HepG2 (cell line): ENCODE results near the gene LMOD2. TPM values are rescaled to one million over a fixed set of nuclear protein-coding genes. Genes with fewer than 3 reads are reported as not detected.

Source experiments
- CREM ChIP-seq, 2 experiments: sonication (generic) in 1 of 2; formaldehyde crosslinking in 1 of 2; IDR thresholded peaks; 2 replicates each; pipeline versions ENCODE4 v1.4.0 to v1.6.1; 2016 to 2020; ENCODE audit warnings: antibody characterized with exemption in 1 of 2, mild to moderate bottlenecking in 1 of 2, missing genetic modification reagents in 1 of 2
- FIP1L1 ChIP-seq: fragments of 200-400 bp; formaldehyde crosslinking; IDR thresholded peaks from 2 replicates; pipeline ENCODE4 v1.6.1; 2018; ENCODE audit warnings: low read depth, mild to moderate bottlenecking, low read length, moderate library complexity, borderline replicate concordance; ENCODE audit not compliant: insufficient read depth
- FOXA3 ChIP-seq: IDR thresholded peaks from 2 replicates; pipeline ENCODE4 v1.6.1; 2016; ENCODE audit warnings: missing genetic modification reagents, missing compliant biosample characterization
- KLF11 ChIP-seq: IDR thresholded peaks from 2 replicates; pipeline ENCODE4 v1.6.1; 2016; ENCODE audit warnings: missing compliant biosample characterization
- MLLT10 ChIP-seq: sonication (generic); formaldehyde crosslinking; IDR thresholded peaks from 2 replicates; pipeline ENCODE4 v1.4.0; 2020; ENCODE audit warnings: missing genetic modification reagents
- POGZ ChIP-seq: sonication (generic); formaldehyde crosslinking; IDR thresholded peaks from 2 replicates; pipeline ENCODE4 v1.4.0; 2020; ENCODE audit warnings: mild to moderate bottlenecking, missing genetic modification reagents
- SMARCC2 ChIP-seq: fragments of 450-650 bp; IDR thresholded peaks from 2 replicates; pipeline ENCODE4 v1.6.1; 2017; ENCODE audit warnings: antibody characterized with exemption, mild to moderate bottlenecking
- SMARCE1 ChIP-seq: fragments of 450-650 bp; IDR thresholded peaks from 2 replicates; pipeline ENCODE4 v1.6.1; 2017; ENCODE audit warnings: borderline replicate concordance
- SMC3 ChIP-seq: IDR thresholded peaks from 2 replicates; pipeline ENCODE4 v1.6.1; 2011; ENCODE audit warnings: low read length, improper control_type of control experiment
- SSRP1 ChIP-seq: IDR thresholded peaks from 2 replicates; pipeline ENCODE4 v1.6.1; 2016; ENCODE audit warnings: control low read depth
- STAG1 ChIP-seq: sonication (generic); formaldehyde crosslinking; IDR thresholded peaks from 2 replicates; pipeline ENCODE4 v1.4.0; 2020; ENCODE audit warnings: missing genetic modification reagents
- TEAD3 ChIP-seq: optimal IDR thresholded peaks from 2 replicates; pipeline ENCODE3; 2016; ENCODE audit warnings: borderline replicate concordance
- TERF1 ChIP-seq: sonication (generic); formaldehyde crosslinking; IDR thresholded peaks from 2 replicates; pipeline ENCODE4 v1.8.0; 2022; ENCODE audit warnings: mild to moderate bottlenecking, missing genetic modification reagents, moderate library complexity
- XRCC5 ChIP-seq: fragments of 200-400 bp; formaldehyde crosslinking; optimal IDR thresholded peaks from 2 replicates; pipeline ENCODE3; 2017; ENCODE audit warnings: mild to moderate bottlenecking, low read length
- ZC3H4 ChIP-seq: sonication (generic); formaldehyde crosslinking; IDR thresholded peaks from 2 replicates; pipeline ENCODE4 v1.4.0; 2020; ENCODE audit warnings: missing genetic modification reagents, borderline replicate concordance
- ZNF142 ChIP-seq: sonication (generic); formaldehyde crosslinking; IDR thresholded peaks from 2 replicates; pipeline ENCODE4 v1.4.0; 2020; ENCODE audit warnings: missing genetic modification reagents
- ZNF180 ChIP-seq: sonication (generic); formaldehyde crosslinking; IDR thresholded peaks from 2 replicates; pipeline ENCODE4 v1.4.0; 2020; ENCODE audit warnings: low read depth, missing genetic modification reagents, borderline replicate concordance
- ZNF644 ChIP-seq: IDR thresholded peaks from 2 replicates; pipeline ENCODE4 v1.6.1; 2016; ENCODE audit warnings: low read depth
- ZNF678 ChIP-seq: sonication (generic); formaldehyde crosslinking; IDR thresholded peaks from 2 replicates; pipeline ENCODE4 v1.4.0; 2020; ENCODE audit warnings: mild to moderate bottlenecking, missing genetic modification reagents
- polyA plus RNA-seq, 8 experiments: library from polyadenylated mRNA; depleted of rRNA in 3 of 8; stranded (reverse) in 7 of 8; unstranded in 1 of 8; fragments of >200 nt; fragmentation: Illumina TruSeq in 4 of 8; extraction: Trizol in 4 of 8; gene quantifications; 2 replicates each; pipeline versions ENCODE4 v1.2.1 to v1.2.3, GENCODE V29; 2011 to 2016; ENCODE audit warnings: low read depth in 4 of 8, missing spikeins in 1 of 8, mixed read lengths in 1 of 8; ENCODE audit not compliant: insufficient read depth in 1 of 8
- total RNA-seq, 5 experiments: library from RNA; depleted of rRNA; stranded (reverse); fragments of >200 nt; fragmentation: Illumina TruSeq; extraction: Trizol; gene quantifications; 2 replicates each; pipeline ENCODE4 v1.2.3, GENCODE V29; 2016; ENCODE audit warnings: low read depth in 1 of 5

The LMOD2 gene
- total and polyA plus RNA-seq, 2 of the 13 experiments (the other 11 are each of a cell fraction or from before 2014, with no cell fraction given): not detected

- TF ChIP-seq ZNF142 (CRISPR knock-in tag) (no peak), STAG1 (CRISPR knock-in tag) (peak; percentile 58), TERF1 (no peak), SSRP1 (no peak), ZNF678 (CRISPR knock-in tag) (no peak), TEAD3 (peak; percentile 45), ZNF180 (CRISPR knock-in tag) (no peak), KLF11 (CRISPR knock-in tag) (no peak), XRCC5 (peak; percentile 26), ZC3H4 (CRISPR knock-in tag) (no peak), MLLT10 (no peak), FOXA3 (0 out of 2 replicates have a peak, but pooled peaks have one; percentile 18), SMC3 (peak; percentile 33; the same call in 1 of the 2 replicates), POGZ (CRISPR knock-in tag) (peak; percentile 18; the same call in 1 of the 2 replicates), SMARCC2 (no peak), SMARCE1 (no peak), FIP1L1 (no peak), ZNF644 (peak; percentile 99), CREM (IDR thresholded peaks at IDR 0.05) (peak; percentile 36; the same call in 1 of the 2 replicates), CREM (CRISPR knock-in tag; IDR thresholded peaks at IDR 0.05) (no peak)
Observed at GRCh38 chr7:123624527-123625183, 31.0 kb upstream of the LMOD2 start (continued).
